Measurements from ENCODE around the gene PLEKHO1. TPM values are rescaled to one million over a fixed set of nuclear protein-coding genes. Genes with fewer than 3 reads are reported as not detected.
A peak's percentile ranks its signal among the peaks of the same experiment; 100 is the strongest.

PLEKHO1 gene
- polyA plus RNA-seq, 1 donor from 2014 or later = 213 TPM

GRCh38 chr1:150152182-150152536 is 2.4 kb downstream of the PLEKHO1 start:
- Histone ChIP-seq H3K27ac (ENCODE audit: low read length) (peak overlapping the region; percentile 98), H3K9me2 (ENCODE audit: insufficient read depth, low read length) (no peaks in the 10 kb centered on the region), H3K36me3 (ENCODE audit: insufficient read depth, low read length) (peaks cover 20% of the 10 kb centered on the region), H3K27me3 (ENCODE audit: insufficient read depth, low read depth, low read length) (no peaks in the 10 kb centered on the region), H3K9ac (ENCODE audit: low read length) (peak overlapping the region; percentile 98), H3K79me2 (replicated peaks; ENCODE audit: insufficient read depth, low read length) (peaks cover 73% of the 10 kb centered on the region), H3K4me2 (ENCODE audit: low read length) (peak overlapping the region; percentile 80), H3K4me3 (ENCODE audit: low read length) (peak overlapping the region; percentile 91), H3F3A (ENCODE audit: insufficient read depth, low read length, poor library complexity, severe bottlenecking) (no peaks in the 10 kb centered on the region), H4K20me1 (ENCODE audit: insufficient read depth) (peaks cover 2% of the 10 kb centered on the region), H2AFZ (ENCODE audit: low read depth, low read length) (no peak overlapping the region), H3K9me3 (ENCODE audit: low read length) (no peaks in the 10 kb centered on the region)
- TF ChIP-seq EP300 (conservative IDR thresholded peaks at IDR 0.05; ENCODE audit: poor library complexity, severe bottlenecking) = no peak

- Histone ChIP-seq H3K27me3 (ENCODE audit: insufficient read depth, low read depth, low read length) (no peaks in the 10 kb centered on the region), H3K4me3 (ENCODE audit: low read length) (peak overlapping the region; percentile 91), H3F3A (ENCODE audit: insufficient read depth, low read length, poor library complexity, severe bottlenecking) (no peaks in the 10 kb centered on the region), H3K79me2 (replicated peaks; ENCODE audit: insufficient read depth, low read length) (peaks cover 68% of the 10 kb centered on the region), H3K9me2 (ENCODE audit: insufficient read depth, low read length) (no peaks in the 10 kb centered on the region), H3K4me2 (ENCODE audit: low read length) (peak overlapping the region; percentile 80), H2AFZ (ENCODE audit: low read depth, low read length) (no peak overlapping the region), H3K36me3 (ENCODE audit: insufficient read depth, low read length) (peaks cover 22% of the 10 kb centered on the region), H3K9ac (ENCODE audit: low read length) (no peak overlapping the region), H3K27ac (ENCODE audit: low read length) (no peak overlapping the region), H4K20me1 (ENCODE audit: insufficient read depth) (peaks cover 2% of the 10 kb centered on the region), H3K9me3 (ENCODE audit: low read length) (no peaks in the 10 kb centered on the region)
- no peak for TF ChIP-seq TAF1 (IDR thresholded peaks at IDR 0.05; ENCODE audit: low read depth)
- TF ChIP-seq SMC3 (conservative IDR thresholded peaks at IDR 0.05; ENCODE audit: poor library complexity) = no peak
- no peak for TF ChIP-seq MXI1 (conservative IDR thresholded peaks at IDR 0.05; ENCODE audit: poor library complexity, severe bottlenecking)
- TF ChIP-seq CTCF (IDR thresholded peaks at IDR 0.05; ENCODE audit: poor library complexity, severe bottlenecking) = no peak
- TF ChIP-seq RAD21 (conservative IDR thresholded peaks at IDR 0.05) = no peak
- no peak for TF ChIP-seq EZH2 (IDR thresholded peaks at IDR 0.05; ENCODE audit: borderline replicate concordance, insufficient read depth, low read length, poor library complexity, severe bottlenecking)
- TF ChIP-seq POLR2AphosphoS5 (IDR thresholded peaks at IDR 0.05) = no peak
- no peak for TF ChIP-seq REST (IDR thresholded peaks at IDR 0.05; ENCODE audit: borderline replicate concordance)
These were observed 3.2 kb downstream of the PLEKHO1 start for GRCh38 chr1:150152772-150153456.
